GM18867 (cell line): Measurements from ENCODE around the gene CAPN8.
"Not testable (repeated sequence)": the region's sequence is repeated elsewhere in the genome, so short reads cannot be mapped to it uniquely, and the experiment has no call there.

Source experiments
- ATAC-seq: cut with Tn5 transposase; IDR thresholded peaks from one replicate; pipeline ENCODE4 v1.9.1; 2021; ENCODE audit warnings: mild to moderate bottlenecking, moderate library complexity; ENCODE audit not compliant: unreplicated experiment

Gene CAPN8

GRCh38 chr1:223534677-223535076 is 130.8 kb downstream of the CAPN8 start:
- no peak for ATAC-seq

GRCh38 chr1:223533708-223534107 is 131.8 kb downstream of the CAPN8 start:
- ATAC-seq, result no peak

- peak; percentile 78 for ATAC-seq
Measured at GRCh38 chr1:223531742-223532341, 133.7 kb downstream of the CAPN8 start.

GRCh38 chr1:223525957-223526356 is 139.5 kb downstream of the CAPN8 start:
- ATAC-seq, result no peak

GRCh38 chr1:223525546-223525945 is 140.0 kb downstream of the CAPN8 start:
- no peak for ATAC-seq

GRCh38 chr1:223524930-223525451 is 140.5 kb downstream of the CAPN8 start:
- no peak for ATAC-seq

GRCh38 chr1:223521150-223521549 is 144.4 kb downstream of the CAPN8 start:
- no peak for ATAC-seq

- ATAC-seq, result no peak
Measured at GRCh38 chr1:223520200-223520599, 145.3 kb downstream of the CAPN8 start.

- ATAC-seq, result no peak
Measured at GRCh38 chr1:223519116-223519515, 146.4 kb downstream of the CAPN8 start.

GRCh38 chr1:223518553-223518952 is 146.9 kb downstream of the CAPN8 start:
- ATAC-seq, result not testable (repeated sequence)

- ATAC-seq, result no peak
Measured at GRCh38 chr1:223515926-223516325, 149.6 kb downstream of the CAPN8 start.

- no peak for ATAC-seq
Measured at GRCh38 chr1:223515421-223515820, 150.1 kb downstream of the CAPN8 start.

GRCh38 chr1:223514644-223515043 is 150.9 kb downstream of the CAPN8 start:
- ATAC-seq, result no peak

- ATAC-seq, result no peak
Measured at GRCh38 chr1:223513309-223513708, 152.2 kb downstream of the CAPN8 start.

- ATAC-seq, result no peak
Measured at GRCh38 chr1:223512057-223512456, 153.4 kb downstream of the CAPN8 start.

- ATAC-seq, result no peak
Measured at GRCh38 chr1:223508796-223509195, 156.7 kb downstream of the CAPN8 start.

- ATAC-seq, result no peak
Measured at GRCh38 chr1:223504741-223505140, 160.8 kb downstream of the CAPN8 start.

GRCh38 chr1:223503348-223503747 is 162.2 kb downstream of the CAPN8 start:
- no peak for ATAC-seq

- no peak for ATAC-seq
Measured at GRCh38 chr1:223500560-223501425, 164.7 kb downstream of the CAPN8 start.

- no peak for ATAC-seq
Measured at GRCh38 chr1:223496883-223497282, 168.6 kb downstream of the CAPN8 start.

- ATAC-seq, result no peak
Measured at GRCh38 chr1:223494926-223495645, 170.4 kb downstream of the CAPN8 start.
